A673 (cell line): ENCODE results near the gene PDIK1L. TPM values are rescaled to one million over a fixed set of nuclear protein-coding genes. Genes with fewer than 3 reads are reported as not detected.

ENCODE experiments used
- BruUV-seq: library from RNA; stranded (reverse); fragments of 400-500 nt; replicated peaks from 2 replicates; lab custom pipeline; 2021; lab: Mats Ljungman, UMichigan
- CTCF ChIA-PET: fragments of 300-600 bp; sonication (Branson Sonifier 250); formaldehyde crosslinking; loops from one replicate; lab custom pipeline; 2022; ENCODE audit warnings: antibody characterized with exemption; lab: Charles Lee
- POLR2A ChIA-PET: fragments of 300-600 bp; sonication (Branson Sonifier 250); formaldehyde crosslinking; loops from one replicate; lab custom pipeline; 2022; ENCODE audit warnings: antibody characterized with exemption; ENCODE audit not compliant: low non-redundant PET; lab: Charles Lee
- DNase-seq: peaks from one replicate; pipeline ENCODE4 v3.0.0-alpha.2; 2015; ENCODE audit warnings: low spot score
- H3K27ac ChIP-seq: fragments of 200-600 bp; sonication (generic); 2 replicates; pipeline ENCODE4 v1.5.1; 2016; ENCODE audit warnings: mixed run types, low read depth, mild to moderate bottlenecking, mixed read lengths, antibody characterized with exemption, low read length; ENCODE audit not compliant: poor library complexity, severe bottlenecking
- H3K27me3 ChIP-seq: fragments of 200-600 bp; sonication (generic); replicated peaks from 2 replicates; pipeline ENCODE4 v1.6.1; 2017; ENCODE audit warnings: mixed run types, low read depth, mild to moderate bottlenecking, mixed read lengths, antibody characterized with exemption, low read length; ENCODE audit not compliant: insufficient read depth, poor library complexity
- H3K36me3 ChIP-seq: fragments of 200-600 bp; sonication (generic); 2 replicates; pipeline ENCODE4 v1.6.1; 2016; ENCODE audit warnings: mixed run types, mild to moderate bottlenecking, mixed read lengths, antibody characterized with exemption, low read length; ENCODE audit not compliant: insufficient read depth, poor library complexity, severe bottlenecking
- H3K4me1 ChIP-seq: fragments of 200-600 bp; sonication (generic); 2 replicates; pipeline ENCODE4 v1.6.1; 2017; ENCODE audit warnings: mixed run types, mild to moderate bottlenecking, mixed read lengths, antibody characterized with exemption, low read length; ENCODE audit not compliant: insufficient read depth, poor library complexity, severe bottlenecking
- H3K4me3 ChIP-seq: fragments of 200-600 bp; sonication (generic); 2 replicates; pipeline ENCODE4 v1.5.1; 2016; ENCODE audit warnings: low read depth, mixed run types, mild to moderate bottlenecking, mixed read lengths, low read length; ENCODE audit not compliant: poor library complexity, severe bottlenecking
- H3K9me3 ChIP-seq: fragments of 200-600 bp; sonication (generic); 2 replicates; pipeline ENCODE4 v1.6.1; 2016; ENCODE audit warnings: mixed run types, low read depth, mild to moderate bottlenecking, mixed read lengths, antibody characterized with exemption, low read length; ENCODE audit not compliant: poor library complexity, severe bottlenecking
- EZH2 ChIP-seq: fragments of 200-600 bp; sonication (generic); IDR thresholded peaks from 2 replicates; pipeline ENCODE4 v1.6.1; 2017; ENCODE audit warnings: borderline replicate concordance, low read depth, mild to moderate bottlenecking, mixed read lengths, antibody characterized with exemption, low read length; ENCODE audit not compliant: poor library complexity, severe bottlenecking
- intact Hi-C: fragments of 100-400 bp; cut with micrococcal nuclease; formaldehyde crosslinking; loops from one replicate; pipeline ENCODE4 v1.10.0; 2022; ENCODE audit not compliant: unreplicated experiment
- total RNA-seq: library from RNA; stranded (reverse); gene quantifications from 2 replicates; pipeline ENCODE4 v1.2.3, GENCODE V29; 2021
- TF ChIP-seq, protein P1 (sequence below): fragments of 300-800, 200-600 bp; sonication (generic); conservative IDR thresholded peaks from 2 replicates; pipeline ENCODE4 v1.5.1; 2017; ENCODE audit warnings: low read depth, mild to moderate bottlenecking, antibody characterized with exemption, low read length, moderate library complexity, mixed read lengths

PDIK1L gene
- total RNA-seq, 1 experiment from 2014 or later, result 12.9 TPM

DNA sequence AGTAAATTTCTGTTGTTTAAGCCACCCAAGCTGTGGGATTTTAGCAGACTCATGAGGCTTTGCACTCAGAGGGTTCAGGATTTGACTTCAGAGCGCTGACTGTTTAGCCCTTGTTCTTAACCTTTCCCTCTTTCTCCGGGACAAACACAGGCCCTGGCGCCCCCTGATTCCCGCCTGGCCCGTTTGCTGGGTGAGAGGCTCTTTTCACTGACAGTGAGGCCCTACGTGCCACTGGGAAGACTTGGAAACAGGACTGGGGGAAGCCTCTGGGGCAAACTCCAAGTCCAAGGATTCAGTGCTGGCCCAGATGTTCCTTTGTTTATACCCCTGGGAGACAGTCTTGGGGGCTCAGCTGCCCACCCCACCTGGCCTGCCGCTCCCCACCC, 32.5 kb upstream of the PDIK1L start:
- H3K9me3 ChIP-seq, result no peaks in the 10 kb centered on the region
- intact Hi-C loops, result no loop called here
- TF ChIP-seq EZH2, result no peak
- TF ChIP-seq, protein P1, sequence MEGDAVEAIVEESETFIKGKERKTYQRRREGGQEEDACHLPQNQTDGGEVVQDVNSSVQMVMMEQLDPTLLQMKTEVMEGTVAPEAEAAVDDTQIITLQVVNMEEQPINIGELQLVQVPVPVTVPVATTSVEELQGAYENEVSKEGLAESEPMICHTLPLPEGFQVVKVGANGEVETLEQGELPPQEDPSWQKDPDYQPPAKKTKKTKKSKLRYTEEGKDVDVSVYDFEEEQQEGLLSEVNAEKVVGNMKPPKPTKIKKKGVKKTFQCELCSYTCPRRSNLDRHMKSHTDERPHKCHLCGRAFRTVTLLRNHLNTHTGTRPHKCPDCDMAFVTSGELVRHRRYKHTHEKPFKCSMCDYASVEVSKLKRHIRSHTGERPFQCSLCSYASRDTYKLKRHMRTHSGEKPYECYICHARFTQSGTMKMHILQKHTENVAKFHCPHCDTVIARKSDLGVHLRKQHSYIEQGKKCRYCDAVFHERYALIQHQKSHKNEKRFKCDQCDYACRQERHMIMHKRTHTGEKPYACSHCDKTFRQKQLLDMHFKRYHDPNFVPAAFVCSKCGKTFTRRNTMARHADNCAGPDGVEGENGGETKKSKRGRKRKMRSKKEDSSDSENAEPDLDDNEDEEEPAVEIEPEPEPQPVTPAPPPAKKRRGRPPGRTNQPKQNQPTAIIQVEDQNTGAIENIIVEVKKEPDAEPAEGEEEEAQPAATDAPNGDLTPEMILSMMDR, result no peak
- no peak overlapping the region for H3K4me3 ChIP-seq
- H3K27me3 ChIP-seq, result peaks cover 7% of the 10 kb centered on the region
- no peak overlapping the region for H3K27ac ChIP-seq
- ChIA-PET CTCF (no interaction called here), POLR2A (no interaction called here)
- H3K36me3 ChIP-seq, result no peaks in the 10 kb centered on the region
- no TSS peak for BruUV-seq
- H3K4me1 ChIP-seq, result no peaks in the 10 kb centered on the region
- no peak for DNase-seq

- intact Hi-C loops, result no loop called here
- no TSS peak for BruUV-seq
- CTCF ChIA-PET, result no interaction called here
- POLR2A ChIA-PET, result no interaction called here
- H3K36me3 ChIP-seq, result no peaks in the 10 kb centered on the region
- DNase-seq, result no peak
- peaks cover 9% of the 10 kb centered on the region for H3K27me3 ChIP-seq
- H3K9me3 ChIP-seq, result no peaks in the 10 kb centered on the region
- TF ChIP-seq EZH2, result no peak
- TF ChIP-seq, protein P1, result no peak
- H3K4me3 ChIP-seq, result no peak overlapping the region
- H3K27ac ChIP-seq, result no peak overlapping the region
- H3K4me1 ChIP-seq, result no peaks in the 10 kb centered on the region
Observed at GRCh38 chr1:26079960-26080814, 31.4 kb upstream of the PDIK1L start.

DNA sequence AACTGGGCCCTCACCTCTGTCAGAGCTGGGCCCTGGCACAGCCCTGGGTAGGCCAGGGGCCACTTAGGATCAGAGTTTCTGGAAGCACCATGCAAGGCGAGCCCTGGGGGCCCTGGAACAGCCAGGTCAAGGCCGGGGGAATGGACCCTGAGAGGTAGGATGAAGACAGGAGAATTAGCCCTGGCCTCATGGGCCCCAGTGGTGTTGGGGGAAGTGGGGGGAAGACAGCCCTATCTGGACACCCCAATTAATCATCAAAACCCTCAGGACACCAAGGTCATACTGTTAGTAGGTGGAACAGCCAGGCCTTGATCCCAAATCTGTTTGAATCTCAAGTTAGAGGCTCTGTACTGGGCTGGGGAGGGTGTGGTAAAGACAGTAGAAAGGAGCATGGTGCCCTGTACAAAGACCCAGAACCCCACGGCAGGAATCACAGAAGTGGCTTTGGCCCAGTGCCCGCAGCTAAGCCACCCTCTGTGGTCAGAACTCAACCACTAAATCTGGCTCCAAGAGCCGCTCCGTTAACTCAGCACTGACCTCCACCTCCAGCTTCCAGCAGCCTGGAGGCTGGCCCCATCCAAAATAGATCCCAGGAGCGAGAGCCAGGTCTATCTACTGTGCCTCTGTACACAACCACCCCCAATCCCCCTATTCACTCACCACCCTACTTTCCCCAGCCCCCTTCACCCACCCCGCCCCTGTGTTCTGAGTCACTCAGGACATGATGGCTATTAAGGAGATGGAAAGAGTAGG, 30.2 kb upstream of the PDIK1L start:
- Histone ChIP-seq H3K36me3 (no peaks in the 10 kb centered on the region), H3K27ac (no peak overlapping the region), H3K9me3 (no peaks in the 10 kb centered on the region), H3K4me1 (no peaks in the 10 kb centered on the region), H3K4me3 (no peak overlapping the region), H3K27me3 (peaks cover 9% of the 10 kb centered on the region)
- intact Hi-C loops, result no loop called here
- no peak for TF ChIP-seq EZH2
- TF ChIP-seq, protein P1, result no peak
- ChIA-PET CTCF (interaction anchor here (0.5 kb wide), 1 partner anchor 22 kb away, joined by 6 read pairs; no protein-coding TSS in a partner anchor), POLR2A (no interaction called here)
- DNase-seq, result no peak
- BruUV-seq, result no TSS peak
